Placental epithelial cell (primary cell): ENCODE measurements around the gene TGFB2. TPM values are rescaled to one million over a fixed set of nuclear protein-coding genes. Genes with fewer than 3 reads are reported as not detected.

Experiments used
- small RNA-seq: library from RNA; depleted of rRNA; stranded (forward); fragments of <200 nt; gene quantifications from one replicate; pipeline ENCODE3, GENCODE V24; 2012
- total RNA-seq: library from RNA; depleted of rRNA; stranded (reverse); fragments of >200 nt; gene quantifications from 2 replicates; pipeline ENCODE4 v1.2.3, GENCODE V29; 2012

TGFB2 gene
- 2.4 and 12.1 TPM in 2 replicates for total RNA-seq

DNA sequence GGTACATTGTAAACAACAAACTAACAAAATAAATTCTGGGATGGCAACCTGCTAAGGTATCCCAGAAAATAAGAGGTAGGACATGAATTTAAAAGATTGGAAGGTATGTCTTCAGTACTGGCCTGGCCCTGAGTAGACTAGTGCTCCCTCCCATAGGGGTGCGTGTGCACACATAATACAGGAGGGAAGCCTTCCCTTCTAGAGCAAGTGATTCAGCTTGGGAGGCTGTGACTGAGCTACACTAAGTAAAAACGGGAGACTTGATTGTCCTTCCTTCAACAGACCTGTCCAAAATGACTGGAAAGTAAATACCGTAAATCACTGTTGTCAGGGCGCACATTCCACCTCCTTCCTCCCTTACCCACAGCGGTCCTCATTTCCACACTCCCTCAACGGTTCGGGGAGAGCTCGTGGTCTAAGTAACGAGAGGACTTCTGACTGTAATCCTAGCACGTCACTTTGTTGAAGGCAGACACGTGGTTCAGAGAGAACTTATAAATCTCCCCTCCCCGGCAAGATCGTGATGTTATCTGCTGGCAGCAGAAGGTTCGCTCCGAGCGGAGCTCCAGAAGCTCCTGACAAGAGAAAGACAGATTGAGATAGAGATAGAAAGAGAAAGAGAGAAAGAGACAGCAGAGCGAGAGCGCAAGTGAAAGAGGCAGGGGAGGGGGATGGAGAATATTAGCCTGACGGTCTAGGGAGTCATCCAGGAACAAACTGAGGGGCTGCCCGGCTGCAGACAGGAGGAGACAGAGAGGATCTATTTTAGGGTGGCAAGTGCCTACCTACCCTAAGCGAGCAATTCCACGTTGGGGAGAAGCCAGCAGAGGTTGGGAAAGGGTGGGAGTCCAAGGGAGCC, at the start of gene TGFB2:
Gene TGFB2, plus strand, starts transcription at position 523 of the 859 bp plus-strand sequence. CDS start 1,366 bp downstream, outside the sequence.

Small RNAs within 50 kb of the gene (small RNA-seq; reads per million reads assigned to genes)
- gene AC096638.1: not detected

Other genes starting within 250 kb of the TGFB2 start
- gene RRP15, start 60.0 kb upstream of the TGFB2 start, total RNA-seq: 2.0 and 9.1 TPM in 2 replicates